Neural progenitor cell (in vitro differentiated cells): ENCODE results near the gene AJAP1. TPM values are rescaled to one million over a fixed set of nuclear protein-coding genes. Genes with fewer than 3 reads are reported as not detected.

Experiments used
- DNase-seq: peaks from one replicate; pipeline ENCODE4 v3.0.0-alpha.2; 2016; ENCODE audit warnings: low spot score
- H2AFZ ChIP-seq: fragments of 200-600 bp; sonication (generic); replicated peaks from 2 replicates; pipeline ENCODE4 v1.6.1; 2016; ENCODE audit warnings: antibody characterized with exemption
- H3F3A ChIP-seq: fragments of 200-600 bp; sonication (generic); 2 replicates; pipeline ENCODE4 v1.6.1; 2016; ENCODE audit warnings: antibody characterized with exemption, low read depth
- H3K27ac ChIP-seq: fragments of 200-600 bp; sonication (generic); 2 replicates; pipeline ENCODE4 v1.5.1; 2016; ENCODE audit warnings: mild to moderate bottlenecking
- H3K27me3 ChIP-seq: fragments of 200-600 bp; sonication (generic); 2 replicates; pipeline ENCODE4 v1.6.1; 2016; ENCODE audit warnings: mild to moderate bottlenecking, moderate library complexity
- H3K36me3 ChIP-seq: fragments of 200-600 bp; sonication (generic); 2 replicates; pipeline ENCODE4 v1.5.1; 2016
- H3K4me1 ChIP-seq: fragments of 200-600 bp; sonication (generic); 2 replicates; pipeline ENCODE4 v1.6.1; 2016; ENCODE audit warnings: mixed run types
- H3K4me2 ChIP-seq: fragments of 200-600 bp; sonication (generic); 2 replicates; pipeline ENCODE4 v1.6.1; 2016
- H3K4me3 ChIP-seq: fragments of 200-600 bp; sonication (generic); 2 replicates; pipeline ENCODE4 v1.5.1; 2016
- H3K79me2 ChIP-seq: fragments of 200-600 bp; sonication (generic); 2 replicates; pipeline ENCODE4 v1.6.1; 2016; ENCODE audit warnings: low read depth
- H3K9ac ChIP-seq: fragments of 200-600 bp; sonication (generic); 2 replicates; pipeline ENCODE4 v1.6.1; 2016
- H3K9me3 ChIP-seq: fragments of 200-600 bp; sonication (generic); 2 replicates; pipeline ENCODE4 v1.5.1; 2016; ENCODE audit warnings: low read depth
- H4K20me1 ChIP-seq: fragments of 200-600 bp; sonication (generic); 2 replicates; pipeline ENCODE4 v1.6.1; 2016; ENCODE audit warnings: low read depth
- H3K27ac Mint-ChIP-seq: 3 replicates; pipeline ENCODE4 v1.8.0; 2021; ENCODE audit warnings: mixed read lengths
- H3K27me3 Mint-ChIP-seq: 2 replicates; pipeline ENCODE4 v1.8.0; 2022; ENCODE audit warnings: low read depth, mild to moderate bottlenecking, inconsistent platforms, moderate library complexity, mixed read lengths; ENCODE audit not compliant: insufficient read depth
- H3K36me3 Mint-ChIP-seq: 3 replicates; pipeline ENCODE4 v1.8.0; 2021; ENCODE audit warnings: mixed read lengths
- H3K4me1 Mint-ChIP-seq: 3 replicates; pipeline ENCODE4 v1.8.0; 2021; ENCODE audit warnings: mixed read lengths
- H3K4me3 Mint-ChIP-seq: 3 replicates; pipeline ENCODE4 v1.8.0; 2021; ENCODE audit warnings: mild to moderate bottlenecking, moderate library complexity, mixed read lengths
- H3K9me3 Mint-ChIP-seq: 3 replicates; pipeline ENCODE4 v1.8.0; 2020; ENCODE audit warnings: mixed read lengths
- CTCF ChIP-seq: fragments of 200-600 bp; sonication (generic); IDR thresholded peaks from 2 replicates; pipeline ENCODE4 v1.5.1; 2017; ENCODE audit warnings: antibody characterized with exemption, mild to moderate bottlenecking
- EZH2 ChIP-seq: fragments of 200-600 bp; sonication (generic); IDR thresholded peaks from 2 replicates; pipeline ENCODE4 v1.6.1; 2017; ENCODE audit warnings: antibody characterized with exemption, mild to moderate bottlenecking, moderate library complexity
- EZH2phosphoT487 ChIP-seq: fragments of 200-600 bp; sonication (generic); IDR thresholded peaks from 2 replicates; pipeline ENCODE4 v1.6.1; 2017; ENCODE audit warnings: antibody characterized with exemption
- total RNA-seq: library from RNA; depleted of rRNA; stranded (reverse); fragments of >200 nt; gene quantifications from 2 replicates; pipeline ENCODE4 v1.2.3, GENCODE V29; 2015; ENCODE audit warnings: low replicate concordance

The AJAP1 gene
- total RNA-seq, 1 donor from 2014 or later = 0.21 TPM

- Histone ChIP-seq H3K9ac (no peak overlapping the region), H4K20me1 (no peaks in the 10 kb centered on the region), H3K4me1 (peaks cover 6% of the 10 kb centered on the region), H2AFZ (no peak overlapping the region), H3K27ac (no peak overlapping the region), H3K9me3 (no peaks in the 10 kb centered on the region), H3F3A (no peaks in the 10 kb centered on the region), H3K4me2 (no peak overlapping the region), H3K4me3 (no peak overlapping the region), H3K27me3 (no peaks in the 10 kb centered on the region), H3K79me2 (no peaks in the 10 kb centered on the region), H3K36me3 (no peaks in the 10 kb centered on the region)
- Mint-ChIP-seq H3K4me3 (no peak overlapping the region), H3K9me3 (no peaks in the 10 kb centered on the region), H3K36me3 (no peaks in the 10 kb centered on the region), H3K4me1 (peaks cover 43% of the 10 kb centered on the region), H3K27ac (no peak overlapping the region), H3K27me3 (peaks cover 10% of the 10 kb centered on the region)
- no peak for DNase-seq
- no peak for TF ChIP-seq EZH2
- no peak for TF ChIP-seq CTCF
- no peak for TF ChIP-seq EZH2phosphoT487
These were observed 20.1 kb upstream of the AJAP1 start for GRCh38 chr1:4634156-4634792.

GRCh38 chr1:4634793-4635406 lies 19.5 kb upstream of the AJAP1 start:
- Histone ChIP-seq H3K79me2 (no peaks in the 10 kb centered on the region), H3K4me1 (peaks cover 6% of the 10 kb centered on the region), H3K4me2 (no peak overlapping the region), H4K20me1 (no peaks in the 10 kb centered on the region), H3K27me3 (no peaks in the 10 kb centered on the region), H3K27ac (no peak overlapping the region), H3K4me3 (no peak overlapping the region), H2AFZ (no peak overlapping the region), H3K36me3 (no peaks in the 10 kb centered on the region), H3F3A (no peaks in the 10 kb centered on the region), H3K9ac (no peak overlapping the region), H3K9me3 (no peaks in the 10 kb centered on the region)
- TF ChIP-seq EZH2phosphoT487 (no peak), EZH2 (no peak), CTCF (no peak)
- peaks cover 10% of the 10 kb centered on the region for H3K27me3 Mint-ChIP-seq
- H3K36me3 Mint-ChIP-seq = no peaks in the 10 kb centered on the region
- no peaks in the 10 kb centered on the region for H3K9me3 Mint-ChIP-seq
- DNase-seq = no peak
- H3K27ac Mint-ChIP-seq = no peak overlapping the region
- H3K4me1 Mint-ChIP-seq = peaks cover 43% of the 10 kb centered on the region
- no peak overlapping the region for H3K4me3 Mint-ChIP-seq

DNA sequence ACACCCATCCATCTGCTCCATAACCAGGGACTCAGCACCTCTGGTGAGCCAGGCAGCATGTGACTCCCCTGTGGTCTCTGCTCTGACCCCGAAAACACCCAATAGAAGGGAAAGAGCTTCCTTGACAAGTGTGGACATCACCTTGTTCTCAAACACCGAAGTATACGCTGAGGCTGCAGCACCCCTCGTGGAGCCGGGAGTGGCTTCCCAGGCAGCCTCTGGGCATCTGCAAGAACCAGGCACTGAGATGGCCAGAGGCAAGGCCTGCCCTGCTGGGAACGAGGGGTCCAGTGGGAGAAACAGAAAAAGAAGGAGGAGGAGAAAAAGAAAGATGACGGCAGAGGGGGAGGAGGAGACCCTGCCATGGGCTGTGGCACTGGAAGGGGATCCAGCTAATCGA lies 18.2 kb upstream of the AJAP1 start:
- peaks cover 7% of the 10 kb centered on the region for H3K27me3 Mint-ChIP-seq
- H3K4me3 Mint-ChIP-seq = no peak overlapping the region
- no peaks in the 10 kb centered on the region for H3K9me3 Mint-ChIP-seq
- H2AFZ ChIP-seq = no peak overlapping the region
- no peak for DNase-seq
- H3K27me3 ChIP-seq = no peaks in the 10 kb centered on the region
- H3K27ac ChIP-seq = no peak overlapping the region
- H3K27ac Mint-ChIP-seq = peak overlapping the region; percentile 81
- peaks cover 43% of the 10 kb centered on the region for H3K4me1 Mint-ChIP-seq
- no peaks in the 10 kb centered on the region for H3K36me3 ChIP-seq
- no peak overlapping the region for H3K4me2 ChIP-seq
- H3K79me2 ChIP-seq = no peaks in the 10 kb centered on the region
- TF ChIP-seq CTCF (no peak), EZH2 (no peak), EZH2phosphoT487 (no peak)
- H3K4me3 ChIP-seq = no peak overlapping the region
- peaks cover 6% of the 10 kb centered on the region for H3K4me1 ChIP-seq
- no peaks in the 10 kb centered on the region for H3K36me3 Mint-ChIP-seq
- no peaks in the 10 kb centered on the region for H4K20me1 ChIP-seq
- H3K9ac ChIP-seq = no peak overlapping the region
- no peaks in the 10 kb centered on the region for H3F3A ChIP-seq
- H3K9me3 ChIP-seq = no peaks in the 10 kb centered on the region
